Panc1 (cell line): ENCODE measurements around the gene FUT3. TPM values are rescaled to one million over a fixed set of nuclear protein-coding genes. Genes with fewer than 3 reads are reported as not detected.

ENCODE experiments used
- ATAC-seq: fragments of 200-7000 bp; cut with Tn5 transposase; 2 replicates; pipeline ENCODE4 v1.9.1; 2020; ENCODE audit warnings: mild to moderate bottlenecking, moderate library complexity
- BruUV-seq: library from RNA; stranded (reverse); fragments of 400-500 nt; replicated peaks from 2 replicates; lab custom pipeline; 2021; lab: Mats Ljungman, UMichigan
- CTCF ChIA-PET: fragments of 300-600 bp; sonication (Branson Sonifier 250); formaldehyde crosslinking; loops from one replicate; lab custom pipeline; 2022; ENCODE audit warnings: antibody characterized with exemption; lab: Charles Lee
- POLR2A ChIA-PET: fragments of 300-600 bp; sonication (Branson Sonifier 250); formaldehyde crosslinking; loops from one replicate; lab custom pipeline; 2022; ENCODE audit warnings: antibody characterized with exemption; lab: Charles Lee
- DNase-seq: peaks from one replicate; pipeline ENCODE4 v3.0.0-alpha.2; 2010; ENCODE audit warnings: low read depth, low spot score
- H3K27ac ChIP-seq: 2 replicates; pipeline ENCODE4 v1.5.1; 2011; ENCODE audit warnings: mild to moderate bottlenecking, low read length, inconsistent platforms
- H3K27me3 ChIP-seq: fragments of 200-500 bp; sonication (Bioruptor generic); 2 replicates; pipeline ENCODE4 v1.6.0; 2014; ENCODE audit warnings: low read length, inconsistent platforms; ENCODE audit not compliant: control insufficient read depth, insufficient read depth
- H3K36me3 ChIP-seq: fragments of 200-500 bp; sonication (Bioruptor generic); 2 replicates; pipeline ENCODE4 v1.5.1; 2014; ENCODE audit warnings: inconsistent platforms, mild to moderate bottlenecking, low read length, moderate library complexity; ENCODE audit not compliant: control insufficient read depth, insufficient read depth
- H3K4me1 ChIP-seq: 2 replicates; pipeline ENCODE4 v1.5.1; 2011; ENCODE audit warnings: inconsistent platforms, mild to moderate bottlenecking, low read length, moderate library complexity; ENCODE audit not compliant: control insufficient read depth, insufficient read depth
- H3K4me3 ChIP-seq, 2 experiments: 2 replicates each; pipeline ENCODE4 v1.5.1; 2011 to 2012; ENCODE audit warnings: low read depth in 2 of 2, low read length in 2 of 2, mild to moderate bottlenecking in 2 of 2, inconsistent platforms in 1 of 2, moderate library complexity in 1 of 2
- H3K9me3 ChIP-seq: fragments of 200-500 bp; sonication (Bioruptor generic); 2 replicates; pipeline ENCODE4 v1.5.1; 2014; ENCODE audit warnings: low read depth, mild to moderate bottlenecking, inconsistent platforms, low read length, moderate library complexity; ENCODE audit not compliant: control insufficient read depth, insufficient read depth
- CTCF ChIP-seq: fragments of 450-650 bp; IDR thresholded peaks from 2 replicates; pipeline ENCODE4 v1.5.1; 2017; ENCODE audit warnings: mild to moderate bottlenecking
- POLR2AphosphoS5 ChIP-seq: IDR thresholded peaks from 2 replicates; pipeline ENCODE4 v1.6.1; 2012; ENCODE audit warnings: mild to moderate bottlenecking, low read depth, low read length, moderate library complexity
- REST ChIP-seq, 2 experiments: IDR thresholded peaks; 2 replicates each; pipeline ENCODE4 v1.6.1; 2011 to 2012; ENCODE audit warnings: low read depth in 2 of 2, control low read depth in 1 of 2, low read length in 1 of 2, mild to moderate bottlenecking in 1 of 2, moderate library complexity in 1 of 2; ENCODE audit not compliant: insufficient read depth in 1 of 2
- SIN3A ChIP-seq: IDR thresholded peaks from 2 replicates; pipeline ENCODE4 v1.6.1; 2012; ENCODE audit warnings: low read depth, mild to moderate bottlenecking, low read length, moderate library complexity, borderline replicate concordance; ENCODE audit not compliant: insufficient read depth
- TCF7L2 ChIP-seq: IDR thresholded peaks from 2 replicates; pipeline ENCODE4 v1.6.1; 2011; ENCODE audit warnings: mild to moderate bottlenecking, low read depth, low read length, inconsistent platforms
- in situ Hi-C: cut with HindIII; loops from 2 replicates; pipeline ENCODE4 v1.10.0; 2016; ENCODE audit warnings: low sequenced_read_pairs, low pct_unique_long_range_greater_than_20kb
- intact Hi-C: fragments of 100-400 bp; cut with micrococcal nuclease; formaldehyde crosslinking; loops from one replicate; pipeline ENCODE4 v1.10.0; 2022; ENCODE audit not compliant: unreplicated experiment
- total RNA-seq: library from RNA; stranded (reverse); gene quantifications from one replicate; pipeline ENCODE4 v1.2.1, GENCODE V29; 2021; ENCODE audit not compliant: unreplicated experiment

FUT3 gene
- total RNA-seq, 1 experiment from 2014 or later = 0.36 TPM

- H3K4me3 ChIP-seq = no peak overlapping the region
- DNase-seq = no peak
- no peaks in the 10 kb centered on the region for H3K4me1 ChIP-seq
- intact Hi-C loops = loop anchor here (10.0 kb wide), 1 partner anchor 88 kb away; the partner anchor contains the start of gene NRTN
- H3K27me3 ChIP-seq = no peaks in the 10 kb centered on the region
- no TSS peak for BruUV-seq
- peak; percentile 13; the same call in 1 of the 2 replicates for ATAC-seq
- TF ChIP-seq REST (IDR thresholded peaks at IDR 0.05; ENCODE audit: insufficient read depth in 1 of 2, low read depth in 2 of 2, low read length in 1 of 2) (no peak), SIN3A (no peak), CTCF (peak; percentile 39; the same call in 1 of the 2 replicates), POLR2AphosphoS5 (no peak), TCF7L2 (no peak)
- H3K27ac ChIP-seq = no peak overlapping the region
- in situ Hi-C loops = no loop called here
- no peaks in the 10 kb centered on the region for H3K9me3 ChIP-seq
- CTCF ChIA-PET = no interaction called here
- no peaks in the 10 kb centered on the region for H3K36me3 ChIP-seq
- POLR2A ChIA-PET = no interaction called here
Observed at GRCh38 chr19:5892772-5893275, 41.6 kb upstream of the FUT3 start.

- TF ChIP-seq REST (IDR thresholded peaks at IDR 0.05; ENCODE audit: insufficient read depth in 1 of 2, low read depth in 2 of 2, low read length in 1 of 2) (no peak), CTCF (peak; percentile 77), SIN3A (no peak), POLR2AphosphoS5 (no peak), TCF7L2 (no peak)
- H3K27ac ChIP-seq = no peak overlapping the region
- peak; percentile 71 for ATAC-seq
- no peak for DNase-seq
- H3K4me3 ChIP-seq = no peak overlapping the region
- CTCF ChIA-PET = no interaction called here
- no peaks in the 10 kb centered on the region for H3K9me3 ChIP-seq
- no peaks in the 10 kb centered on the region for H3K4me1 ChIP-seq
- POLR2A ChIA-PET = no interaction called here
- BruUV-seq = no TSS peak
- intact Hi-C loops = loop anchor here (10.0 kb wide), 1 partner anchor 87 kb away; the partner anchor contains the start of gene NRTN
- H3K27me3 ChIP-seq = no peaks in the 10 kb centered on the region
- in situ Hi-C loops = no loop called here
- H3K36me3 ChIP-seq = no peaks in the 10 kb centered on the region
Observed at GRCh38 chr19:5891938-5892771, 40.9 kb upstream of the FUT3 start.
